Measurements from ENCODE around the gene VKORC1. TPM values are rescaled to one million over a fixed set of nuclear protein-coding genes. Genes with fewer than 3 reads are reported as not detected.

The VKORC1 gene
- total RNA-seq, 1 donor from 2014 or later = 123 TPM

GRCh38 chr16:31074814-31075183, 19.8 kb downstream of the VKORC1 start:
- intact Hi-C loops (cut with DNase I) = loop anchor here (10.0 kb wide), 1 partner anchor 90 kb away; the partner anchor contains the start of gene HSD3B7
- no peaks in the 10 kb centered on the region for H3K9me3 ChIP-seq
- H3K4me1 ChIP-seq = peaks cover 31% of the 10 kb centered on the region

GRCh38 chr16:31073970-31074813, 20.4 kb downstream of the VKORC1 start, which contains the start of the genes ZNF646 and ZNF668:
ZNF646 (plus strand) TSS chr16:31074422; CDS start chr16:31076325, 1,903 bp downstream.
ZNF668 (minus strand) TSS chr16:31074240; CDS start chr16:31064459, 9,781 bp downstream.
- DNase-seq (ENCODE audit: extremely low spot score in 2 of 2) = peak in 1 of 2 donors; percentile 97
- intact Hi-C loops (cut with DNase I) = loop anchor here (10.0 kb wide), 1 partner anchor 89 kb away; the partner anchor contains the start of gene HSD3B7
- Histone ChIP-seq H3K4me3 (peak within 1 kb of the TSS; percentile 65 to 97), H3K27me3 (no peaks in the 10 kb centered on the region), H3K27ac (peak within 1 kb of the TSS; percentile 94), H3K9me3 (no peaks in the 10 kb centered on the region), H3K36me3 (peaks cover 0 to 29% of the 10 kb centered on the region in 2 donors), H3K4me1 (peaks cover 31% of the 10 kb centered on the region)
- TF ChIP-seq POLR2AphosphoS5 (IDR thresholded peaks at IDR 0.05; ENCODE audit: insufficient read depth in 1 of 2, low read depth in 1 of 2) (peak; percentile 86 to 98), POLR2A (IDR thresholded peaks at IDR 0.05) (peak in 1 of 2 donors; percentile 56), CTCF (IDR thresholded peaks at IDR 0.05) (no peak)

More at GRCh38 chr16:31074814-31075183, 19.8 kb downstream of the VKORC1 start:
- no peak for TF ChIP-seq POLR2AphosphoS5 (IDR thresholded peaks at IDR 0.05; ENCODE audit: insufficient read depth in 1 of 2, low read depth in 1 of 2)
- no peak for TF ChIP-seq CTCF (IDR thresholded peaks at IDR 0.05)
- TF ChIP-seq POLR2A (IDR thresholded peaks at IDR 0.05) = no peak
- H3K27me3 ChIP-seq = no peaks in the 10 kb centered on the region
- peaks cover 0 to 35% of the 10 kb centered on the region in 2 donors for H3K36me3 ChIP-seq
- peak overlapping the region; percentile 65 to 97 for H3K4me3 ChIP-seq
- DNase-seq (ENCODE audit: extremely low spot score in 2 of 2) = no peak
- H3K27ac ChIP-seq = peak overlapping the region; percentile 94

GRCh38 chr16:31073142-31073969, 21.2 kb downstream of the VKORC1 start:
- TF ChIP-seq POLR2AphosphoS5 (IDR thresholded peaks at IDR 0.05; ENCODE audit: insufficient read depth in 1 of 2, low read depth in 1 of 2) (no peak), CTCF (IDR thresholded peaks at IDR 0.05) (no peak), POLR2A (IDR thresholded peaks at IDR 0.05) (no peak)
- DNase-seq (ENCODE audit: extremely low spot score in 2 of 2) = no peak
- no peaks in the 10 kb centered on the region for H3K9me3 ChIP-seq
- H3K27me3 ChIP-seq = no peaks in the 10 kb centered on the region
- H3K4me3 ChIP-seq = peak overlapping the region; percentile 65 to 97
- peaks cover 31% of the 10 kb centered on the region for H3K4me1 ChIP-seq
- intact Hi-C loops (cut with DNase I) = loop anchor here (10.0 kb wide), 1 partner anchor 89 kb away; the partner anchor contains the start of gene HSD3B7
- peaks cover 0 to 21% of the 10 kb centered on the region in 2 donors for H3K36me3 ChIP-seq
- peak overlapping the region; percentile 94 for H3K27ac ChIP-seq

GRCh38 chr16:31072540-31073141, 22.0 kb downstream of the VKORC1 start:
- H3K27ac ChIP-seq = peak overlapping the region; percentile 94
- intact Hi-C loops (cut with DNase I) = loop anchor here (10.0 kb wide), 1 partner anchor 88 kb away; the partner anchor contains the start of gene HSD3B7

More at GRCh38 chr16:31072540-31073141, 22.0 kb downstream of the VKORC1 start:
- Histone ChIP-seq H3K36me3 (peaks cover 0 to 14% of the 10 kb centered on the region in 2 donors), H3K4me3 (peak overlapping the region; percentile 65 to 97), H3K27me3 (no peaks in the 10 kb centered on the region), H3K4me1 (peaks cover 31% of the 10 kb centered on the region), H3K9me3 (no peaks in the 10 kb centered on the region)
- TF ChIP-seq POLR2AphosphoS5 (IDR thresholded peaks at IDR 0.05; ENCODE audit: insufficient read depth in 1 of 2, low read depth in 1 of 2) (no peak), POLR2A (IDR thresholded peaks at IDR 0.05) (no peak)
- no peak for DNase-seq (ENCODE audit: extremely low spot score in 2 of 2)
